HepG2 (cell line): ENCODE measurements around the gene BBS1. TPM values are rescaled to one million over a fixed set of nuclear protein-coding genes. Genes with fewer than 3 reads are reported as not detected.

Experiments used
- ATAC-seq: fragments of 200-7000 bp; cut with Tn5 transposase; 3 replicates; pipeline ENCODE4 v1.9.1; 2020; ENCODE audit warnings: mild to moderate bottlenecking, moderate library complexity
- BruUV-seq: library from RNA; stranded (reverse); fragments of 400-500 nt; replicated peaks from 2 replicates; lab custom pipeline; 2021; lab: Mats Ljungman, UMichigan
- CTCF ChIA-PET: fragments of 300-600 bp; formaldehyde crosslinking; extraction: SDS; loops from one replicate; lab custom pipeline; 2021; ENCODE audit warnings: low total read pairs, inconsistent platforms, low intra/inter-chr PET ratio; lab: Yijun Ruan, JAX
- POLR2A ChIA-PET: fragments of 350-600 bp; sonication (Branson Sonifier 250); formaldehyde crosslinking; loops from one replicate; lab custom pipeline; 2020; ENCODE audit warnings: antibody characterized with exemption, inconsistent platforms; lab: Yijun Ruan, JAX
- DNase-seq: peaks from one replicate; pipeline ENCODE4 v3.0.0-alpha.2; 2015; ENCODE audit warnings: low spot score
- FAIRE-seq: peaks from 3 replicates; lab custom pipeline; 2011; peaks lifted over from hg19 to GRCh38; lab: Jason Lieb, UNC
- H2AFZ ChIP-seq: one replicate; pipeline ENCODE4 v1.6.1; 2011; ENCODE audit warnings: low read length, inconsistent platforms
- H3K27ac ChIP-seq: fragments of 300-600 bp; 3 replicates; pipeline ENCODE4 v1.8.0; 2011; ENCODE audit warnings: mixed run types, mild to moderate bottlenecking, mixed read lengths, low read length, inconsistent platforms; ENCODE audit not compliant: insufficient read depth; ENCODE audit errors: extremely low read length
- H3K27me3 ChIP-seq, 2 experiments: fragments of 200-600 bp in 1 of 2; 2 replicates in 1 of 2; 3 replicates in 1 of 2; pipeline versions ENCODE4 v1.6.0 to v1.8.0; 2011; ENCODE audit warnings: low read length in 2 of 2, mild to moderate bottlenecking in 2 of 2, moderate library complexity in 2 of 2, inconsistent platforms in 1 of 2; ENCODE audit not compliant: insufficient read depth in 2 of 2, control insufficient read depth in 1 of 2
- H3K36me3 ChIP-seq, 2 experiments: fragments of 200-600 bp in 1 of 2; replicated peaks in 1 of 2; 2 replicates in 1 of 2; 3 replicates in 1 of 2; pipeline versions ENCODE4 v1.5.1 to v1.8.0; 2011; ENCODE audit warnings: low read length in 2 of 2, inconsistent platforms in 1 of 2; ENCODE audit not compliant: insufficient read depth in 2 of 2, control insufficient read depth in 1 of 2
- H3K4me1 ChIP-seq: 2 replicates; pipeline ENCODE4 v1.5.1; 2012; ENCODE audit warnings: low read length, inconsistent platforms; ENCODE audit not compliant: insufficient read depth
- H3K4me2 ChIP-seq: 2 replicates; pipeline ENCODE4 v1.6.0; 2011; ENCODE audit warnings: low read depth, low read length, inconsistent platforms
- H3K4me3 ChIP-seq, 3 experiments: fragments of 200-600 bp in 1 of 3; sonication (generic), shearing (Covaris generic) in 1 of 3; replicated peaks in 1 of 3; 2 replicates each; pipeline ENCODE4 v1.5.1; 2011 to 2016; ENCODE audit warnings: low read length in 3 of 3, inconsistent platforms in 2 of 3, low read depth in 2 of 3, mild to moderate bottlenecking in 2 of 3, control low read depth in 1 of 3, mixed read lengths in 1 of 3; ENCODE audit not compliant: insufficient read depth in 1 of 3
- H3K79me2 ChIP-seq: one replicate; pipeline ENCODE4 v1.6.1; 2011; ENCODE audit warnings: low read length, inconsistent platforms; ENCODE audit not compliant: insufficient read depth
- H3K9ac ChIP-seq: 2 replicates; pipeline ENCODE4 v1.6.0; 2011; ENCODE audit warnings: mild to moderate bottlenecking, low read depth, low read length, inconsistent platforms; ENCODE audit not compliant: insufficient read depth
- H3K9me3 ChIP-seq: 2 replicates; pipeline ENCODE4 v1.5.1; 2012; ENCODE audit warnings: mild to moderate bottlenecking, low read length
- H4K20me1 ChIP-seq: 2 replicates; pipeline ENCODE4 v1.6.0; 2011; ENCODE audit warnings: inconsistent platforms, mild to moderate bottlenecking, low read length, moderate library complexity; ENCODE audit not compliant: insufficient read depth
- CTCF ChIP-seq: sonication (generic); formaldehyde crosslinking; IDR thresholded peaks from 2 replicates; pipeline ENCODE4 v1.5.0; 2020; ENCODE audit warnings: mild to moderate bottlenecking, missing genetic modification reagents, moderate library complexity
- WGBS: methylation state at CpG from one replicate; pipeline ENCODE4 v1.1.6; 2017; ENCODE audit warnings: low lambda C conversion rate; 5-methylcytosine and 5-hydroxymethylcytosine counted together
- in situ Hi-C: cut with HindIII; loops from 2 replicates; pipeline ENCODE4 v1.10.0; 2017; ENCODE audit warnings: low pct_unique_long_range_greater_than_20kb; ENCODE audit not compliant: extremely low pct_ligation_motif_present
- intact Hi-C: fragments of 100-400 bp; cut with micrococcal nuclease; formaldehyde crosslinking; loops from one replicate; pipeline ENCODE4 v1.10.0; 2022; ENCODE audit not compliant: unreplicated experiment
- polyA plus RNA-seq, 8 experiments: library from polyadenylated mRNA; depleted of rRNA in 3 of 8; stranded (reverse) in 7 of 8; unstranded in 1 of 8; fragments of >200 nt; fragmentation: Illumina TruSeq in 4 of 8; extraction: Trizol in 4 of 8; gene quantifications; 2 replicates each; pipeline versions ENCODE4 v1.2.1 to v1.2.3, GENCODE V29; 2011 to 2016; ENCODE audit warnings: low read depth in 4 of 8, missing spikeins in 1 of 8, mixed read lengths in 1 of 8; ENCODE audit not compliant: insufficient read depth in 1 of 8
- total RNA-seq, 5 experiments: library from RNA; depleted of rRNA; stranded (reverse); fragments of >200 nt; fragmentation: Illumina TruSeq; extraction: Trizol; gene quantifications; 2 replicates each; pipeline ENCODE4 v1.2.3, GENCODE V29; 2016; ENCODE audit warnings: low read depth in 1 of 5
- TF ChIP-seq, protein P1 (sequence below): sonication (generic); formaldehyde crosslinking; IDR thresholded peaks from 2 replicates; pipeline ENCODE4 v1.4.0; 2020; ENCODE audit warnings: missing genetic modification reagents

The BBS1 gene
- total and polyA plus RNA-seq, 2 of the 13 experiments (the other 11 are each of a cell fraction or from before 2014, with no cell fraction given): 11.7 to 14.1 TPM

DNA sequence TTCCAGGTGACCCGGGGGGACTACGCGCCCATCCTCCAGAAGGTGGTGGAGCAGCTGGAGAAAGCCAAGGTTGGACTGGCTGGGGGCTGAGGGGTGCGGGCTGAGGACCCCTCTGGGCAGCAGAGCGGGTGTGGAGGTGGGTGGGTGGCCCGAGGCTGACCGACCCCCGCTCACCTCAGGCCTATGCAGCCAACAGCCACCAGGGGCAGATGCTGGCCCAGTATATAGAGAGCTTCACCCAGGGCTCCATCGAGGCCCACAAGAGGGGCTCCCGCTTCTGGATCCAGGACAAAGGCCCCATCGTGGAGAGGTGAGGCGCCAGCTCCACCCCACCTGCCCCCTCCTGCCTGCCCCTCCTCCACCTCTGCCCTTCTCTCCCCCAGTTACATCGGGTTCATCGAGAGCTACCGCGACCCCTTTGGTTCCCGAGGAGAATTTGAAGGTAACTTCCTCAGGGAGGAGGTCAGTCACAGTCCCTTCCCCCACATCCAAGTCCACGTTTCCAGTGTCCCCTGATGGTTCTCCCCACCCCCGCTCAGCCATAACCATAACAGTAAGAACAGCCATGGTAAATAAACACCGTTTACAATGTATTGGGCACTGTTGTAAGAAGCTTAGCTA lies 19.0 kb upstream of the BBS1 start:
- Histone ChIP-seq H2AFZ (no peak overlapping the region), H3K4me3 (no peak overlapping the region), H3K4me1 (peaks cover 8% of the 10 kb centered on the region; the same call in 1 of the 2 replicates), H3K27me3 (no peaks in the 10 kb centered on the region), H3K36me3 (peaks cover 11 to 54% of the 10 kb centered on the region in 2 experiments), H3K79me2 (no peaks in the 10 kb centered on the region), H3K9ac (no peak overlapping the region), H3K27ac (no peak overlapping the region), H3K4me2 (no peak overlapping the region), H3K9me3 (no peaks in the 10 kb centered on the region), H4K20me1 (no peaks in the 10 kb centered on the region)
- in situ Hi-C loops: no loop called here
- ChIA-PET POLR2A (interaction anchor here (2.5 kb wide), 1 partner anchor 11 kb away, joined by 11 read pairs; the partner anchor contains the start of gene DPP3), CTCF (no interaction called here)
- ATAC-seq (peak; percentile 80), FAIRE-seq (no peak), DNase-seq (no peak)
- intact Hi-C loops: no loop called here
- WGBS: 93% methylated on average over 15 of the region's 20 CpGs
- no TSS peak for BruUV-seq
- TF ChIP-seq, protein P1, sequence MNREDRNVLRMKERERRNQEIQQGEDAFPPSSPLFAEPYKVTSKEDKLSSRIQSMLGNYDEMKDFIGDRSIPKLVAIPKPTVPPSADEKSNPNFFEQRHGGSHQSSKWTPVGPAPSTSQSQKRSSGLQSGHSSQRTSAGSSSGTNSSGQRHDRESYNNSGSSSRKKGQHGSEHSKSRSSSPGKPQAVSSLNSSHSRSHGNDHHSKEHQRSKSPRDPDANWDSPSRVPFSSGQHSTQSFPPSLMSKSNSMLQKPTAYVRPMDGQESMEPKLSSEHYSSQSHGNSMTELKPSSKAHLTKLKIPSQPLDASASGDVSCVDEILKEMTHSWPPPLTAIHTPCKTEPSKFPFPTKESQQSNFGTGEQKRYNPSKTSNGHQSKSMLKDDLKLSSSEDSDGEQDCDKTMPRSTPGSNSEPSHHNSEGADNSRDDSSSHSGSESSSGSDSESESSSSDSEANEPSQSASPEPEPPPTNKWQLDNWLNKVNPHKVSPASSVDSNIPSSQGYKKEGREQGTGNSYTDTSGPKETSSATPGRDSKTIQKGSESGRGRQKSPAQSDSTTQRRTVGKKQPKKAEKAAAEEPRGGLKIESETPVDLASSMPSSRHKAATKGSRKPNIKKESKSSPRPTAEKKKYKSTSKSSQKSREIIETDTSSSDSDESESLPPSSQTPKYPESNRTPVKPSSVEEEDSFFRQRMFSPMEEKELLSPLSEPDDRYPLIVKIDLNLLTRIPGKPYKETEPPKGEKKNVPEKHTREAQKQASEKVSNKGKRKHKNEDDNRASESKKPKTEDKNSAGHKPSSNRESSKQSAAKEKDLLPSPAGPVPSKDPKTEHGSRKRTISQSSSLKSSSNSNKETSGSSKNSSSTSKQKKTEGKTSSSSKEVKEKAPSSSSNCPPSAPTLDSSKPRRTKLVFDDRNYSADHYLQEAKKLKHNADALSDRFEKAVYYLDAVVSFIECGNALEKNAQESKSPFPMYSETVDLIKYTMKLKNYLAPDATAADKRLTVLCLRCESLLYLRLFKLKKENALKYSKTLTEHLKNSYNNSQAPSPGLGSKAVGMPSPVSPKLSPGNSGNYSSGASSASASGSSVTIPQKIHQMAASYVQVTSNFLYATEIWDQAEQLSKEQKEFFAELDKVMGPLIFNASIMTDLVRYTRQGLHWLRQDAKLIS (CRISPR knock-in tag): no peak
- 0 out of 2 replicates have a peak, but pooled peaks have one; percentile 10 for TF ChIP-seq CTCF (CRISPR knock-in tag)
